GM18951 (cell line): ENCODE measurements around the gene FBXO21.
"Not testable (repeated sequence)": the region's sequence is repeated elsewhere in the genome, so short reads cannot be mapped to it uniquely, and the experiment has no call there.

Source experiments
- POLR2A ChIP-seq: IDR thresholded peaks from 4 replicates; pipeline ENCODE4 v1.6.1; 2011; ENCODE audit warnings: mild to moderate bottlenecking; ENCODE audit not compliant: insufficient read length, insufficient read depth; ENCODE audit errors: extremely low read depth
- in situ Hi-C: fragments of 300-500 bp; cut with MboI; formaldehyde crosslinking; loops from one replicate; pipeline ENCODE4 v1.12.0; 2022; ENCODE audit warnings: low sequenced_read_pairs, mixed read lengths, inconsistent platforms; ENCODE audit not compliant: unreplicated experiment

Gene FBXO21

GRCh38 chr12:117214797-117215196 lies 24.5 kb upstream of the FBXO21 start:
- no peak for TF ChIP-seq POLR2A
- in situ Hi-C loops = loop anchor here (25.0 kb wide), 1 partner anchor 623 kb away; no protein-coding TSS in a partner anchor

DNA sequence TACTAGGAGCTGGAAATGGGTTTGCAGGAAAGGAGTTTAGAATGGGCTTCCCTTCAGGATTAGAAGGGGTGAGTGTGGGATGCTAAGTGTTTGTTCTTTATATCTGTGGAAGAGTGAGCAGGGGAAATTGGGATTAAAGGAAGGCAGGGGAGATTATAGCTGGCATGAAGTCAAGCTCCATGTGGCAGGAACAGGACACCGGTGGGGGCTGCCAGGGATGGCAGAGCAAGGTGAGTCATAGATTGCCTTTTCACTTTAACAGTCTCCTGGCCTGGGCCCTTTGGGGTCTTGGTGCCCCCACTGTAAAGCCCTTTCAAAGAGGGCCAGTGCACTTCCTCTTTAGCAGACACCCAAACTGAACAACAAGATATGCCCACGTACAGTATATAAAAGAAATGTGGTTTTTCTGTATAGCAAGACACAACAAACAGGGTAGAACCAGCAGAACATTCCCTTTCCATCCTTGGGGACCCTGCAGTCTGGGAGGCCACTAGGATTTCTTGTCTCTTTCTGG lies 23.1 kb upstream of the FBXO21 start:
- in situ Hi-C loops = loop anchor here (25.0 kb wide), 1 partner anchor 624 kb away; no protein-coding TSS in a partner anchor

GRCh38 chr12:117212563-117213190 lies 22.4 kb upstream of the FBXO21 start:
- in situ Hi-C loops = loop anchor here (25.0 kb wide), 1 partner anchor 625 kb away; no protein-coding TSS in a partner anchor
- no peak for TF ChIP-seq POLR2A

More for the DNA sequence above, 23.1 kb upstream of the FBXO21 start:
- no peak for TF ChIP-seq POLR2A

- TF ChIP-seq POLR2A = no peak
- in situ Hi-C loops = loop anchor here (25.0 kb wide), 1 partner anchor 627 kb away; no protein-coding TSS in a partner anchor
Measured at GRCh38 chr12:117210266-117210918, 20.1 kb upstream of the FBXO21 start.

GRCh38 chr12:117209626-117210025 lies 19.4 kb upstream of the FBXO21 start:
- TF ChIP-seq POLR2A = no peak
- in situ Hi-C loops = loop anchor here (25.0 kb wide), 1 partner anchor 628 kb away; no protein-coding TSS in a partner anchor

GRCh38 chr12:117208811-117209455 lies 18.7 kb upstream of the FBXO21 start:
- TF ChIP-seq POLR2A = no peak
- in situ Hi-C loops = loop anchor here (25.0 kb wide), 1 partner anchor 628 kb away; no protein-coding TSS in a partner anchor

- no peak for TF ChIP-seq POLR2A
- in situ Hi-C loops = loop anchor here (25.0 kb wide), 1 partner anchor 629 kb away; no protein-coding TSS in a partner anchor
Measured at GRCh38 chr12:117208206-117208605, 17.9 kb upstream of the FBXO21 start.

- no peak for TF ChIP-seq POLR2A
- in situ Hi-C loops = loop anchor here (25.0 kb wide), 1 partner anchor 630 kb away; no protein-coding TSS in a partner anchor
Measured at GRCh38 chr12:117207675-117208074, 17.4 kb upstream of the FBXO21 start.

DNA sequence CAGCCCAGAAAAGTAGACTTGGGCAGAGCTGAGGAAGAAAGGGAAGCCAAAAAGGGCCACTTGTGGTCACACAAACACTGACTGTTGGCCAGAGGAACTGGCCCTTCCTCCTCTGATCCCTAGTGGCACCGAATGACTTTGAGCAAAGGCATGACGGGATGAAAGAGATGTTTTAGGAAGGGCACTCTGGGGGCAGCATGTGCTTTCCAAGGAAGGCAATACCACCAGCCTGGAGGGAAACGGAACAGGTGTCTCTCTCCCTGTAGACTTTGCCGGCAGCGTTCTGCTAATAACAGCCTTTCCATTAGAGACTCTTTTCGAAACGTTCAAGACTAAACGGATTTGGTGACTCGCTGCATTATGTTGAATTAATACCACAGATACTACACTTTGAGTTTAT lies 12.3 kb upstream of the FBXO21 start:
- TF ChIP-seq POLR2A = no peak
- in situ Hi-C loops = loop anchor here (25.0 kb wide), 1 partner anchor 635 kb away; no protein-coding TSS in a partner anchor

DNA sequence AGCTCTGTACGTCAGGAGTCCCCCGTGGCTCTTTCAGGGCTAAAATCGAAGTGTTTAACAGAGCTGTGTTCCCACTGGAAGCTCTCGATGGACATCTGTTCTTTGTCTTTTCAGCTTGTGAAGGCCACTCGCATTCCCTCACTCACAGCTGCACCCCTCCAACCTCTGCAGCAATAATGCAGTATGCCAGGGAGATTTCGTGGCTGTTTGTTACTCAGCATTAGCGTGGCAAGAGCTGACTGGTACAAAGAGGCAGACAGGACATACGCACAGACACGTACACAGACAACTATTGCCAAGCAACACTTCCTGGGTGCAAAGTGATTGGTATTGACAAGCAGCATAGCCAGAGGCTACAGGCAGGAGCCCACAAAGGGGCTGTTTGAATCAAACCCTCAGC lies 11.8 kb upstream of the FBXO21 start:
- in situ Hi-C loops = loop anchor here (25.0 kb wide), 1 partner anchor 635 kb away; no protein-coding TSS in a partner anchor
- no peak for TF ChIP-seq POLR2A

DNA sequence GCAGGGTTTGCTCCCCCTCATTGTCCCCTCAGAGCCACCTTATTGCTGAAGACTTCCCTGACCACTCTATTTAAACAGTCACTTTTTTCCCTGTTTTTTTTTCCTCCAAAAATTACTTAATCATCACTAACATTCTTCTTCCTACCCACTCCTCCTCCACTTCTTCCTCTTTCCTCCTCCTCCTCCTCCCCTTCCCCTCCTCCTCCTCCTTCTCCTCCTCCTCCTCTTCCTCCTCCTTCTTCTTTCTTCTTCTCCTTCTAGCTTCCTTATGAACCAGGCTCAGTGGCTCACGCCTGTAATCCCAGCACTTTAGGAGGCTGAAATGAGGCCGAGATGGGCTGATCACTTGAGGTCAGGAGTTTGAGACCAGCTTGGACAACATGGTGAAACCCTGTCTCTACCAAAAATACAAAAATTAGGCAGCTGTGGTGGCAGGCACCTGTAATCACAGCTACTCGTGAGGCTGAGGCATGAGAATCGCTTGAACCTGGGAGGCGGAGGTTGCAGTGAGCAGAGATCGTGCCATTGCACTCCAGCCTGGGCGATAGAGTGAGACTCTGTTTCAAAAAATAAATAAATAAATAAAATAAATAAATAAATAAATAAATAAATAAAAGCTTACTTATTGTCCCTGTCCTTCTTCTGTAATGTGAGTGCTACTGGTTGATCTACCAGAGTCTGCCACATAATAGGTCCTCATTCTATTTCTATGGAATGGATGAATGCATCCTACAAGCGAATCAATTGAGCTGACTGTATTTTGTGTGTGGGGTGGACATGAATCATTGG lies 9.9 kb upstream of the FBXO21 start:
- in situ Hi-C loops = loop anchor here (25.0 kb wide), 1 partner anchor 637 kb away; no protein-coding TSS in a partner anchor

DNA sequence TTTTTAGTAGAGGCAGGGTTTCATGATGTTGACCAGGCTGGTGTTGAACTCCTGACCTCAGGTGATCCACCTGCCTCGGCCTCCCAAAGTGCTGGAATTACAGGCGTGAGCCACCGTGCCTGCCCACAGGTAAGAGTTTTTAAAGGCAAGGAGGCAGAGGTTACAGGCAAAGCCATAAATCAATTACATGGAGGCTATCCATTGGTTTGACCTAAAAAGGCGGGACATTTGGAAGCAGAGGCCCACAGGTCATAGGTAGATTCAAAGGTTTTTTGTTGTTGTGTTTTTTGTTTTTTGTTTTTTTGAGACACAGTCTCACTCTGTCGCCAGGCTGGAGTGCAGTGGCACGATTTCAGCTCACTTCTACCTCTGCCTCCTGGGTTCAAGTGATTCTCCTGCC lies 6.1 kb upstream of the FBXO21 start:
- in situ Hi-C loops = not testable (repeated sequence)

DNA sequence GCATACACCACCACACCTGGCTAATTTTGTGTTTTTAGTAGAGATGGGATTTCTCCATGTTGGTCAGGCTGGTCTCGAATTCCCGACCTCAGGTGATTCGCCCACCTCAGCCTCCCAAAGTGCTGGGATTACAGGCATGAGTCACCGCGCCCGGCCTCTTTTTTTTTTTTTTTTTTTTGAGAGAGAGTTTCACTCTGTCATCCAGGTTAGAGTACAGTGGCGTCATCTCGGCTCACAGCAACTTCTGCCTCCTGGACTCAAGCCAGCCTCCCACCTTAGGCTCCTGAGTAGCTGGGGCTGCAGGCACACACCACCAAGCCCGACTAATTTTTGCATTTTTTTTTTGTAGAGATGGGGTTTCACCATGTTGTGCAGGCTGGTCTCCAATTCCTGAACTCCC lies 4.8 kb upstream of the FBXO21 start:
- in situ Hi-C loops = not testable (repeated sequence)
